Measurements from ENCODE around the gene TRAFD1.

The TRAFD1 gene

GRCh38 chr12:112161711-112162110 lies 36.4 kb downstream of the TRAFD1 start:
- DNase-seq: no peak

GRCh38 chr12:112162241-112162790 lies 37.0 kb downstream of the TRAFD1 start:
- no peak for DNase-seq

- no peak for DNase-seq
Measured at GRCh38 chr12:112163056-112163455, 37.7 kb downstream of the TRAFD1 start.

GRCh38 chr12:112163471-112163991 lies 38.2 kb downstream of the TRAFD1 start:
- DNase-seq: no peak

- DNase-seq: no peak
Measured at GRCh38 chr12:112164011-112164660, 38.8 kb downstream of the TRAFD1 start.

- no peak for DNase-seq
Measured at GRCh38 chr12:112165624-112166023, 40.3 kb downstream of the TRAFD1 start.

GRCh38 chr12:112166051-112167015 lies 41.0 kb downstream of the TRAFD1 start:
- no peak for DNase-seq

- no peak for DNase-seq
Measured at GRCh38 chr12:112167031-112167461, 41.7 kb downstream of the TRAFD1 start.

- DNase-seq: no peak
Measured at GRCh38 chr12:112167718-112168525, 42.6 kb downstream of the TRAFD1 start.

- no peak for DNase-seq
Measured at GRCh38 chr12:112168561-112168971, 43.2 kb downstream of the TRAFD1 start.

- DNase-seq: no peak
Measured at GRCh38 chr12:112169161-112169872, 44.0 kb downstream of the TRAFD1 start.

- no peak for DNase-seq
Measured at GRCh38 chr12:112169966-112170365, 44.6 kb downstream of the TRAFD1 start.

GRCh38 chr12:112170376-112170775 lies 45.0 kb downstream of the TRAFD1 start:
- DNase-seq: peak; percentile 6 to 20

- no peak for DNase-seq
Measured at GRCh38 chr12:112170971-112171596, 45.7 kb downstream of the TRAFD1 start.

- no peak for DNase-seq
Measured at GRCh38 chr12:112172556-112173324, 47.4 kb downstream of the TRAFD1 start.

- no peak for DNase-seq
Measured at GRCh38 chr12:112175361-112176155, 50.2 kb downstream of the TRAFD1 start.

GRCh38 chr12:112176321-112177010 lies 51.1 kb downstream of the TRAFD1 start:
- no peak for DNase-seq

GRCh38 chr12:112178796-112179195 lies 53.4 kb downstream of the TRAFD1 start:
- no peak for DNase-seq

GRCh38 chr12:112179341-112179740 lies 54.0 kb downstream of the TRAFD1 start:
- no peak for DNase-seq
